Stimulated activated CD4-positive, alpha-beta T cell treated with anti-CD3 and anti-CD28 coated beads, Interleukin-1b, Interleukin-23, amount 100 ng/mL, for 24 hours (primary cell): ENCODE data around the gene VN1R5.

Experiments used
- DNase-seq, 4 experiments: peaks; one replicate each; pipeline ENCODE4 v3.0.0-alpha.2; 2020; ENCODE audit warnings: low read depth in 4 of 4, low spot score in 1 of 4

The VN1R5 gene

GRCh38 chr1:247299723-247300381 is 44.0 kb downstream of the VN1R5 start:
- no peak for DNase-seq

GRCh38 chr1:247300491-247301175 is 44.8 kb downstream of the VN1R5 start:
- DNase-seq: no peak

- no peak for DNase-seq
Observed at GRCh38 chr1:247301176-247301540, 45.3 kb downstream of the VN1R5 start.

- no peak for DNase-seq
Observed at GRCh38 chr1:247303216-247303615, 47.3 kb downstream of the VN1R5 start.

GRCh38 chr1:247304031-247304430 is 48.2 kb downstream of the VN1R5 start:
- DNase-seq: no peak
